ENCODE measurements around the gene AKAP13. TPM values are rescaled to one million over a fixed set of nuclear protein-coding genes. Genes with fewer than 3 reads are reported as not detected.

The AKAP13 gene
- total RNA-seq, 2 experiments from 2014 or later, result 282 to 304 TPM

- H3K27ac ChIP-seq (ENCODE audit: low read depth in 1 of 2, low read length in 2 of 2), result no peak overlapping the region
- no peaks in the 10 kb centered on the region for H3K27me3 Mint-ChIP-seq
- ChIA-PET CTCF (interaction anchor here (1.2 kb wide), 1 partner anchor 35 kb away, joined by 3 read pairs; no protein-coding TSS in a partner anchor), POLR2A (interaction anchor here (1.2 to 2.1 kb wide), 2 partner anchors 9 to 76 kb away, joined by 3 to 5 read pairs; no protein-coding TSS in a partner anchor)
- no peak overlapping the region for H3K27ac Mint-ChIP-seq
- no peaks in the 10 kb centered on the region for H3K27me3 ChIP-seq (ENCODE audit: control insufficient read depth in 1 of 2, insufficient read depth in 2 of 2, low read length in 2 of 2)
- peaks cover 59% of the 10 kb centered on the region for H3K36me3 Mint-ChIP-seq (ENCODE audit: low read depth)
- DNase-seq (no peak), ATAC-seq (ENCODE audit: poor library complexity) (no peak)
- no peak overlapping the region for H3K4me3 Mint-ChIP-seq
- TF ChIP-seq CTCF (IDR thresholded peaks at IDR 0.05), result peak; percentile 11
- peaks cover 63% of the 10 kb centered on the region for H3K4me1 Mint-ChIP-seq (ENCODE audit: low read depth)
- H3K4me1 ChIP-seq (ENCODE audit: insufficient read depth, low read length), result peaks cover 10% of the 10 kb centered on the region
- H3K4me3 ChIP-seq (ENCODE audit: low read length), result no peak overlapping the region
- intact Hi-C loops (cut with DNase I, micrococcal nuclease), result no loop called here
- peaks cover 36% of the 10 kb centered on the region for H3K36me3 ChIP-seq (ENCODE audit: insufficient read depth, low read length)
- no peaks in the 10 kb centered on the region for H3K9me3 ChIP-seq (ENCODE audit: control insufficient read depth in 1 of 2, insufficient read depth in 1 of 2, low read length in 2 of 2)
- no peaks in the 10 kb centered on the region for H3K9me3 Mint-ChIP-seq
Measured at GRCh38 chr15:85592148-85592547, 211.7 kb downstream of the AKAP13 start.

GRCh38 chr15:85593809-85594445, 213.5 kb downstream of the AKAP13 start:
- Histone ChIP-seq H3K4me1 (ENCODE audit: insufficient read depth, low read length) (peaks cover 21% of the 10 kb centered on the region), H3K27me3 (ENCODE audit: control insufficient read depth in 1 of 2, insufficient read depth in 2 of 2, low read length in 2 of 2) (no peaks in the 10 kb centered on the region), H3K9me3 (ENCODE audit: control insufficient read depth in 1 of 2, insufficient read depth in 1 of 2, low read length in 2 of 2) (no peaks in the 10 kb centered on the region), H3K36me3 (ENCODE audit: insufficient read depth, low read length) (peaks cover 29% of the 10 kb centered on the region), H3K4me3 (ENCODE audit: low read length) (no peak overlapping the region), H3K27ac (ENCODE audit: low read depth in 1 of 2, low read length in 2 of 2) (no peak overlapping the region)
- no peaks in the 10 kb centered on the region for H3K27me3 Mint-ChIP-seq
- CTCF ChIA-PET, result interaction anchor here (0.8 kb wide), 1 partner anchor 298 kb away, joined by 4 read pairs; no protein-coding TSS in a partner anchor
- no peak for ATAC-seq (ENCODE audit: poor library complexity)
- H3K9me3 Mint-ChIP-seq, result no peaks in the 10 kb centered on the region
- DNase-seq, result no peak
- intact Hi-C loops (cut with DNase I, micrococcal nuclease), result no loop called here
- H3K4me1 Mint-ChIP-seq (ENCODE audit: low read depth), result peaks cover 66% of the 10 kb centered on the region
- POLR2A ChIA-PET, result interaction anchor here (1.2 kb wide), 1 partner anchor 12 kb away, joined by 3 read pairs; no protein-coding TSS in a partner anchor
- H3K27ac Mint-ChIP-seq, result no peak overlapping the region
- TF ChIP-seq CTCF (IDR thresholded peaks at IDR 0.05), result no peak
- H3K36me3 Mint-ChIP-seq (ENCODE audit: low read depth), result peaks cover 51% of the 10 kb centered on the region
- H3K4me3 Mint-ChIP-seq, result no peak overlapping the region

- intact Hi-C loops (cut with DNase I, micrococcal nuclease), result loop anchor here in 1 of 2 experiments (2.0 kb wide), 1 partner anchor 13 kb away; no protein-coding TSS in a partner anchor
- Mint-ChIP-seq H3K9me3 (no peaks in the 10 kb centered on the region), H3K4me3 (no peak overlapping the region), H3K27ac (peak overlapping the region; percentile 54), H3K36me3 (ENCODE audit: low read depth) (peaks cover 48% of the 10 kb centered on the region), H3K27me3 (no peaks in the 10 kb centered on the region), H3K4me1 (ENCODE audit: low read depth) (peaks cover 72% of the 10 kb centered on the region)
- ATAC-seq (ENCODE audit: poor library complexity) (no peak), DNase-seq (no peak)
- H3K36me3 ChIP-seq (ENCODE audit: insufficient read depth, low read length), result peaks cover 21% of the 10 kb centered on the region
- no peaks in the 10 kb centered on the region for H3K27me3 ChIP-seq (ENCODE audit: control insufficient read depth in 1 of 2, insufficient read depth in 2 of 2, low read length in 2 of 2)
- TF ChIP-seq CTCF (IDR thresholded peaks at IDR 0.05), result no peak
- H3K4me1 ChIP-seq (ENCODE audit: insufficient read depth, low read length), result peaks cover 21% of the 10 kb centered on the region
- H3K9me3 ChIP-seq (ENCODE audit: control insufficient read depth in 1 of 2, insufficient read depth in 1 of 2, low read length in 2 of 2), result no peaks in the 10 kb centered on the region
- CTCF ChIA-PET, result no interaction called here
- POLR2A ChIA-PET, result no interaction called here
- H3K4me3 ChIP-seq (ENCODE audit: low read length), result no peak overlapping the region
- no peak overlapping the region for H3K27ac ChIP-seq (ENCODE audit: low read depth in 1 of 2, low read length in 2 of 2)
Measured at GRCh38 chr15:85595804-85596536, 215.6 kb downstream of the AKAP13 start.
